ENCODE measurements around the gene FGF14.

Gene FGF14

DNA sequence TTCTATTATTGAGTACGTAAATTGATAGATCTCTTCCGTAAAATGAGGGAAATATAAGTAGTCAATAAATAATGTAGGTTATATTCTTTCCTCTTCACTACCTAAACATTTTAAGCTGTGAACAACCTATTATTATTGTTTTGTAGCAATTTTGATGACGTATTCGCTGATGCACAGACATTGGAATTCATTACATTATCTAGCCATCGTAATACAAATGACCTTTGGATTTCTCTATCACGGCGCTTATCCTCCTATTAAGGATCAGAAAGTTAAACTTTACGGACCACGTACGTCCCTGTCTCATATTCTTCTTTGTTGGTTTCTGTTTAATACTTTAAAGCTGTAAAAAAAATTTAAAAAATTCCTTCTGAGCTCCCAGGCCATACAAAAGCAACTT lies 684.5 kb downstream of the FGF14 start:
- Histone ChIP-seq H3K4me3 (replicated peaks; ENCODE audit: low read depth, low read length) (no peak overlapping the region), H3K27me3 (replicated peaks; ENCODE audit: control insufficient read depth, insufficient read depth, low read length) (no peaks in the 10 kb centered on the region), H3K36me3 (ENCODE audit: control insufficient read depth, insufficient read depth, low read length) (no peaks in the 10 kb centered on the region)
- DNase-seq (ENCODE audit: extremely low read depth, insufficient read length) = no peak
- TF ChIP-seq, protein P1, sequence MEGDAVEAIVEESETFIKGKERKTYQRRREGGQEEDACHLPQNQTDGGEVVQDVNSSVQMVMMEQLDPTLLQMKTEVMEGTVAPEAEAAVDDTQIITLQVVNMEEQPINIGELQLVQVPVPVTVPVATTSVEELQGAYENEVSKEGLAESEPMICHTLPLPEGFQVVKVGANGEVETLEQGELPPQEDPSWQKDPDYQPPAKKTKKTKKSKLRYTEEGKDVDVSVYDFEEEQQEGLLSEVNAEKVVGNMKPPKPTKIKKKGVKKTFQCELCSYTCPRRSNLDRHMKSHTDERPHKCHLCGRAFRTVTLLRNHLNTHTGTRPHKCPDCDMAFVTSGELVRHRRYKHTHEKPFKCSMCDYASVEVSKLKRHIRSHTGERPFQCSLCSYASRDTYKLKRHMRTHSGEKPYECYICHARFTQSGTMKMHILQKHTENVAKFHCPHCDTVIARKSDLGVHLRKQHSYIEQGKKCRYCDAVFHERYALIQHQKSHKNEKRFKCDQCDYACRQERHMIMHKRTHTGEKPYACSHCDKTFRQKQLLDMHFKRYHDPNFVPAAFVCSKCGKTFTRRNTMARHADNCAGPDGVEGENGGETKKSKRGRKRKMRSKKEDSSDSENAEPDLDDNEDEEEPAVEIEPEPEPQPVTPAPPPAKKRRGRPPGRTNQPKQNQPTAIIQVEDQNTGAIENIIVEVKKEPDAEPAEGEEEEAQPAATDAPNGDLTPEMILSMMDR (IDR thresholded peaks at IDR 0.05; ENCODE audit: insufficient read depth, low read length, poor library complexity, severe bottlenecking) = no peak

DNA sequence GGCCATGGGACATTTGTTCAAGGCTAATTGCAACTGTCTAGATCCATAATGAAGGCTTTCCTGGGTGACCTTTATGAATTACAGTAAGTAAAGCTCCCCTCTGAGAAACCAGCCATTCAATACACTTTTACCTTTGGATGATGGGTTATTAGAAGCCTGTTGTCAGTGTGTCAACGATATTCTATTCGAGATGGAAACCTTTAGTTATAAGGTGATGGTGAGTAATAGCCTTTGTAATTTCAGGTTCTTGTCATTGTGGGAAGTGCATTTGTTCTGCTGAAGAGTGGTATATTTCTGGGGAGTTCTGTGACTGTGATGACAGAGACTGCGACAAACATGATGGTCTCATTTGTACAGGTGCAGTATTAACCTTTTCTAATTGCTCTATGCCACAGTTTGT lies 687.7 kb downstream of the FGF14 start:
- Histone ChIP-seq H3K36me3 (ENCODE audit: control insufficient read depth, insufficient read depth, low read length) (no peaks in the 10 kb centered on the region), H3K4me3 (replicated peaks; ENCODE audit: low read depth, low read length) (no peak overlapping the region), H3K27me3 (replicated peaks; ENCODE audit: control insufficient read depth, insufficient read depth, low read length) (no peaks in the 10 kb centered on the region)
- TF ChIP-seq, protein P1 (IDR thresholded peaks at IDR 0.05; ENCODE audit: insufficient read depth, low read length, poor library complexity, severe bottlenecking) = no peak
- DNase-seq (ENCODE audit: extremely low read depth, insufficient read length) = no peak

DNA sequence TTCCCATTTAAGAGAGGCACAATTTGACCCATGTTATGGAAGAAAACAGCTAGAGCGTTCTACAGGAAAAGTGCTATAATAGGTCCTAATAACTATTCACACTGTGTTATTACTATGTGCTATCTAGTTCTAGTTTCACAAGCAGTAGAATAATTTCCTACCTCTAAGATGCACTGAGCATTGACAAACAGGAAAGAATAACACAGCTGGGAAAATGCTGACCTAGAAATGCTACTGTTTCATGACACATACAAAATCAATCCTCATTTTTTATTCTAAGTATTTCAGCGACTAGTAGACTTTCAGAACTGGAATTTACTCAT lies 689.9 kb downstream of the FGF14 start:
- H3K36me3 ChIP-seq (ENCODE audit: control insufficient read depth, insufficient read depth, low read length) = no peaks in the 10 kb centered on the region
- H3K27me3 ChIP-seq (replicated peaks; ENCODE audit: control insufficient read depth, insufficient read depth, low read length) = no peaks in the 10 kb centered on the region
- no peak for DNase-seq (ENCODE audit: extremely low read depth, insufficient read length)
- H3K4me3 ChIP-seq (replicated peaks; ENCODE audit: low read depth, low read length) = no peak overlapping the region
- TF ChIP-seq, protein P1 (IDR thresholded peaks at IDR 0.05; ENCODE audit: insufficient read depth, low read length, poor library complexity, severe bottlenecking) = no peak

DNA sequence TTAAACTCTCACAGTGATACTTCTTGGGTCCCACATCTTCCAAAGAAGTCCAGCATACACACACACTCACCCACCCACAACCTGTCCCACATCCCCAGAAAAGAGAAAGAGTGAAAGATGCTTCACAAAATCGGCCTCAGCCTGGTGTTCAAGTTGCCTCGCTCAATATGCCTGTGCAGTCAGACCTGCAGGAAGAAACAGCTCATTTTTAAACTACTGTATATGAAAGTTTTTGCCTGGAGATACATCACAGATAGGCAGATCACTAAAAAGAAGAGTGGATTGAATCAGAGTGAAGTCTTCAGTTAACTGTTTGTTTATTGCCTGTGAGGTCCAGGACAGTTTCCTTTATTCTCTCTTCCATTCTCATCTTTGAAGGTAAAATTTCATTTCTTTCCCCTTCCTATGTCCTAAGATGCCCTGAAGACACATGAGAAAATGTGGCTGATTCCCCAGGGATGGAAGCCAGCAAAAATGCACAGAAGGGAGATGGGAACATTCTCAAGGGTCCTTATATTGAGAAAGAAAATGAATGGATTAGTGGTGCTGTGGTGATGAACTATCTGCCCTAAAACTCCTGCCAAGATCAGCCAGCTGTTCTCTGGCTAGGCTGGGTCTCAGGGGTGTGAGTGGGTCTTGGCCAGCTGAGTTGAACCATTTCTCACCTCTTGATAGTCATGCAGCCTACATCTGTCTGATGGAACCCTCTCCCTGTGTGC lies 690.4 kb downstream of the FGF14 start:
- Histone ChIP-seq H3K4me3 (replicated peaks; ENCODE audit: low read depth, low read length) (no peak overlapping the region), H3K36me3 (ENCODE audit: control insufficient read depth, insufficient read depth, low read length) (no peaks in the 10 kb centered on the region), H3K27me3 (replicated peaks; ENCODE audit: control insufficient read depth, insufficient read depth, low read length) (no peaks in the 10 kb centered on the region)
- no peak for DNase-seq (ENCODE audit: extremely low read depth, insufficient read length)
- TF ChIP-seq, protein P1 (IDR thresholded peaks at IDR 0.05; ENCODE audit: insufficient read depth, low read length, poor library complexity, severe bottlenecking) = no peak

DNA sequence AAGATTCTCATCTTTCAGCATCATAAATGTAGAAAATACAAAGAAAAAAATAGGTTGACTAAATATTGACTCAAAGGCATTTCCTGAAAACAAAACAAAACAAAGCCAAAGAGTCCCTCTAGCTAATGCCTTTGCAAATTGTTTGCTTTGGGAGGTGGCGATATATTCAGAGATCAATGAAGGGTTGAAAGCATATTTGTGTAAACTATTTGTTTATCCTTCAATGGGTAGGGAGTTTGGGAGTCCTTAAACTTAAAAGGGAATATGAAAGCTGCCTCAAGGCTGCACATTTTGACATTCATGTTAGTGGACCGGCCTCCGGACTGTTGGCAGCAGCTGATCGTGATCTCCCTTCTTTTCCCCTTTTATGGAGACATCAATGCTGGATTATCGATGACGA lies 691.9 kb downstream of the FGF14 start:
- no peak for DNase-seq (ENCODE audit: extremely low read depth, insufficient read length)
- Histone ChIP-seq H3K4me3 (replicated peaks; ENCODE audit: low read depth, low read length) (no peak overlapping the region), H3K36me3 (ENCODE audit: control insufficient read depth, insufficient read depth, low read length) (no peaks in the 10 kb centered on the region), H3K27me3 (replicated peaks; ENCODE audit: control insufficient read depth, insufficient read depth, low read length) (no peaks in the 10 kb centered on the region)
- TF ChIP-seq, protein P1 (IDR thresholded peaks at IDR 0.05; ENCODE audit: insufficient read depth, low read length, poor library complexity, severe bottlenecking) = no peak

DNA sequence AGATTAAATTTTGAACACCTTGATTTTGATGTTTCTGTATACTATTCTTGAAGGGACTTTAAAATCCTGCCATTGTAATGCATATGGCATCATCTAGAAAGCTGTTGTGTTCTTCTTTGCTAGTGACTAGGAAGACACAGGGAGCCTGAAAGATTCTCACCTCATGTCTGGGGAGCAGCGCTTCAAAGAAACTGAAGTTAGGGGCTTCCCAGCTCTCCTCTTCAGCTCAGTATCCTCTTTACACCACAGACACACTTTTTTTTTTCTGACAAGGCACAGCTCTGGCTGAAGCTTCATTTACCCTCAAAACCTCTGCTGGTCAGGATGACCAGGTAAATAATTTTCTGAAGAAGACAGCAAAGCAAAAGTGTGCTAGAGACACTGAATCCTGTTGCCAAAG lies 693.7 kb downstream of the FGF14 start:
- no peaks in the 10 kb centered on the region for H3K36me3 ChIP-seq (ENCODE audit: control insufficient read depth, insufficient read depth, low read length)

More for the DNA sequence above, 693.7 kb downstream of the FGF14 start:
- TF ChIP-seq, protein P1 (IDR thresholded peaks at IDR 0.05; ENCODE audit: insufficient read depth, low read length, poor library complexity, severe bottlenecking) = no peak
- DNase-seq (ENCODE audit: extremely low read depth, insufficient read length) = no peak
- Histone ChIP-seq H3K4me3 (replicated peaks; ENCODE audit: low read depth, low read length) (no peak overlapping the region), H3K27me3 (replicated peaks; ENCODE audit: control insufficient read depth, insufficient read depth, low read length) (no peaks in the 10 kb centered on the region)
